ENCODE data around the gene CHCHD4.

CHCHD4 gene

DNA sequence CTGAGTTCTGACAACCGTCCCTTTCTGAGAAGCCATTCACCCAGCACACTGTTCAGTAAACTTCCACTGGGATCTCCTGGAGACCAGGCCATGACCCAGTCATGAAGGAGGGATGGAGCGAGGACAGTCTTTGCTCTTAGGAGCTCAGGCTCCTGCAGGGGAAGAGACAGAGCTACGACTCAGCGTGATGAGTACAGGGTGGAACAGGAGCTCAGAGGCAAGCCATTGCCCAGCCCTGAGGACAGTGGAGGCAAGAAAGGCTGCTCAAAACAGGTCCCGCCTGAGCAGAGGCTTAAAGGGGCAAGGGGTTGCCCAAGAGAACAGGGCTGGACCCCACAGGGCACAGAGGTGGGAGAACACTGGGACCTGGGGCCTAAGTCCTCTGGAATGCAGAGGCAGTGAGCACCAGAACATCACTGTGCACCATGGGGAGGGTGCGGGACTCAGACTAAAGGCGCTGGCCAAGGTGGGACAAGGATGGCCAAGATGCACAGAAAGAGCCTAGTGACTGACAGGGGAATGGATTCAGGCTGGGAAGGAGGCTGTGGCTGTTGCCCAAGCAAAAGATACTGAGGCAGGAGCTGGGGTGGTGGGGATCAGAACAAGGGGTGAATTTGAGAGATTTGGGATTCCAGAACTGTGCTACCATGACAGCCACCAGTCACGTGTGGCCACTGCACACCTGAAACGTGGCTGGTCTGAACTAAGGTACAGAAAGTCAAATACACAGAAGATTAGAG lies 26.0 kb upstream of the CHCHD4 start:
- TF ChIP-seq, protein P1, sequence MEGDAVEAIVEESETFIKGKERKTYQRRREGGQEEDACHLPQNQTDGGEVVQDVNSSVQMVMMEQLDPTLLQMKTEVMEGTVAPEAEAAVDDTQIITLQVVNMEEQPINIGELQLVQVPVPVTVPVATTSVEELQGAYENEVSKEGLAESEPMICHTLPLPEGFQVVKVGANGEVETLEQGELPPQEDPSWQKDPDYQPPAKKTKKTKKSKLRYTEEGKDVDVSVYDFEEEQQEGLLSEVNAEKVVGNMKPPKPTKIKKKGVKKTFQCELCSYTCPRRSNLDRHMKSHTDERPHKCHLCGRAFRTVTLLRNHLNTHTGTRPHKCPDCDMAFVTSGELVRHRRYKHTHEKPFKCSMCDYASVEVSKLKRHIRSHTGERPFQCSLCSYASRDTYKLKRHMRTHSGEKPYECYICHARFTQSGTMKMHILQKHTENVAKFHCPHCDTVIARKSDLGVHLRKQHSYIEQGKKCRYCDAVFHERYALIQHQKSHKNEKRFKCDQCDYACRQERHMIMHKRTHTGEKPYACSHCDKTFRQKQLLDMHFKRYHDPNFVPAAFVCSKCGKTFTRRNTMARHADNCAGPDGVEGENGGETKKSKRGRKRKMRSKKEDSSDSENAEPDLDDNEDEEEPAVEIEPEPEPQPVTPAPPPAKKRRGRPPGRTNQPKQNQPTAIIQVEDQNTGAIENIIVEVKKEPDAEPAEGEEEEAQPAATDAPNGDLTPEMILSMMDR (IDR thresholded peaks at IDR 0.05; ENCODE audit: low read depth, low read length): no peak
- H3K4me3 ChIP-seq (replicated peaks in 1 of 2; ENCODE audit: low read depth in 2 of 2, low read length in 2 of 2): no peak overlapping the region
- no peak for DNase-seq (ENCODE audit: low read depth in 2 of 2)

DNA sequence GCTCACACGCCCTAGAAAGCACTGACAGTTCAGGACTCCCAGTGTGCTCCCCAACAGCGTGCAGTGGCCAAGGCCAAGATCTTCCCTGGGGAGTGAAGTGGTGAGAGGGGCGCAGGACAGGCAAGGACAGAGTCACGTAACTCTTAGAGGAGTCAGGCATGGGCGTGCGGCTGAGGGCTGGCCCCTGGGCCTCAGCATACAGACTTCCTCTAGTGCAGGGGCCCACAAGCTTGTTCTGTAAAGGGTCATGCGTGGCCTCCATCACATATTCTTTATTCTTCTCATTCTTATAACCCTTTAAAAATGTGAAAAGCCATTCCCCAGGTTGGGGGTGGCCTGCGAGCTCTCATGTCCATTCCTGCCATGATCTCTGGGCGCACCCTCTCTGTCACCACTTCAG lies 25.4 kb upstream of the CHCHD4 start:
- H3K4me3 ChIP-seq (replicated peaks in 1 of 2; ENCODE audit: low read depth in 2 of 2, low read length in 2 of 2): no peak overlapping the region
- TF ChIP-seq, protein P1 (IDR thresholded peaks at IDR 0.05; ENCODE audit: low read depth, low read length): no peak
- DNase-seq (ENCODE audit: low read depth in 2 of 2): no peak

DNA sequence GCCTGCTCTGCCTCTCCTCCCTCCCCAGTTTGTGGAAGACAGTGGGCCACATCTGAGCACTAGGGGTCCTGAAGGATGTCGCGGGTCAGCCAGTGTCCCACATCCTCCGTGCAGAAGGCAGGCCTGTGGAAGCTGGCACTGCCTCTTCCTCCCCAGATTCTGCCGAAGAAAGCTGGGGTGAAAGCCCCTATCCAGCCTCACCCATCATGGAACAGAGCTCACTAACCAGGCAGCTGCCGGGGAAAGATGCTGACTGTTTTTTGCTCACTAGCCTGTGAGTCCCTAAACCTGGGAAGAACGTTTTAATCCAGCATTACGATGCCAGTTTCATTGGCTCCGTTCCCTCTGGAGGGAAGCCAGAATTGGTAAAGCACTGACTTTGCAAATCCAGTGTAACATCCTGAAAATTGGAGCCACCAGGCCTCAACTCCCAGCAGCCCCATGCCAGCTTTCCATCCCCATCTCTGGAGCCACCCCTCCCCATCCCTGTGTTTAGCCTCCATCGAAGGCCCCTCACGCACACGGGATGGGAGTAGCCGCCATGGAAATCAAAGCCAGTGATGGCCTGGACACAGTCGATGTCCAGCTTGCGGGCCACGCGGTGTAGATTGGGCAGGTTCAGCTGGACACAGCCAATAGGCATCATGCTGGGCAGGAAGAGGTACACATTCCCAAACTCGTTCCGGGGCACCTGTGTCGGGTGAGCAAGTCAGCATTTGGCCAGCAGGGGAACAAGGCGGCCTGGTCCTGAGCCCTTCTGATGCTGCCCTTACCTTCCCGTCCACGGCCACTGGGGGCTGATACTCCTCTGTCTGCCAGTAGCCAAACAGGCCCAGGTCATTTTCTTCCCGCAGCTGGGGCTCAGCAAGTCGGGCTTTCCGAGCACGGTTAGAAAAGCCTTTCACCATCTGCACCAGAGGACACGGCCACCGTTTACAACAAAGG lies 23.6 kb upstream of the CHCHD4 start:
- DNase-seq (ENCODE audit: low read depth in 2 of 2): no peak
- TF ChIP-seq, protein P1 (IDR thresholded peaks at IDR 0.05; ENCODE audit: low read depth, low read length): peak; percentile 2
- no peak overlapping the region for H3K4me3 ChIP-seq (replicated peaks in 1 of 2; ENCODE audit: low read depth in 2 of 2, low read length in 2 of 2)

DNA sequence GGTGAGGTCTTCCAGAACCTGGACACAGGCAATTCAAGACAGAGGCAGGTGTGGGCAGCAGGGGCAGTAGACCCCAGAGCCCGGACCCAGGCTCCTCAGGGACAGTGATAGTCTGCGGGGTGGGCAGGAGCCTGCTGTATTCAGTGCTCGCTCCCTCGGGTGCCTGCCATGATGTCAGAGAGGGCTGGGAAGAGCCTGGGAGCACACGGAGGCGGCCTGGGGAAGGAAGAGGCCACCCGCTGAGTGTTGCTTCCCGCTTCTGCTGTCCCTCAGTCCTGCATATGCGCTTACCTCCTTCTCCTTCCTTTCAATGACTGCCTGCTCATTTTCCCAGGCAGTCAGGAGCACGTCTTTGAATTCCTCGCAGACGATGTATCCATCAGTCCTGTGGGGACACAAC lies 22.9 kb upstream of the CHCHD4 start:
- DNase-seq (ENCODE audit: low read depth in 2 of 2): no peak
- TF ChIP-seq, protein P1 (IDR thresholded peaks at IDR 0.05; ENCODE audit: low read depth, low read length): no peak
- no peak overlapping the region for H3K4me3 ChIP-seq (replicated peaks in 1 of 2; ENCODE audit: low read depth in 2 of 2, low read length in 2 of 2)

DNA sequence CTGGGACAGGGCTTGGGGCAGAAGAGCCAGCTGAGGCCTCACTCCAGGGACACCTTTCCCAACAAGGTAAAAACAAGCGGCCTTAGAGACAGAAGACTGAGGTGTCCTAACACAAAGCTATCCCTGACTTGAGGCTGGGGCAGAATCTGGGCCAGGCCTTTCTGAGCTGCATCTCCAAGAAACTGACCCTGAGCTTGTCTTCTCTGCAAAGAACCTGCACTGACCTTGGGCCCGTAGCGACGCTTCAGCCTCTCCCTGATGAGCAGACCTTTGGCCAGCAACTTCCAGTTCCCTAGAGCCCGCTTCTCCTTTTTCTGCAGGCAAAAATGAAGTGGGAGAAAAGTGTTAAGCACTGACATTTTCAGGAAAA lies 22.4 kb upstream of the CHCHD4 start:
- no peak overlapping the region for H3K4me3 ChIP-seq (replicated peaks in 1 of 2; ENCODE audit: low read depth in 2 of 2, low read length in 2 of 2)
- TF ChIP-seq, protein P1 (IDR thresholded peaks at IDR 0.05; ENCODE audit: low read depth, low read length): no peak
- DNase-seq (ENCODE audit: low read depth in 2 of 2): no peak

DNA sequence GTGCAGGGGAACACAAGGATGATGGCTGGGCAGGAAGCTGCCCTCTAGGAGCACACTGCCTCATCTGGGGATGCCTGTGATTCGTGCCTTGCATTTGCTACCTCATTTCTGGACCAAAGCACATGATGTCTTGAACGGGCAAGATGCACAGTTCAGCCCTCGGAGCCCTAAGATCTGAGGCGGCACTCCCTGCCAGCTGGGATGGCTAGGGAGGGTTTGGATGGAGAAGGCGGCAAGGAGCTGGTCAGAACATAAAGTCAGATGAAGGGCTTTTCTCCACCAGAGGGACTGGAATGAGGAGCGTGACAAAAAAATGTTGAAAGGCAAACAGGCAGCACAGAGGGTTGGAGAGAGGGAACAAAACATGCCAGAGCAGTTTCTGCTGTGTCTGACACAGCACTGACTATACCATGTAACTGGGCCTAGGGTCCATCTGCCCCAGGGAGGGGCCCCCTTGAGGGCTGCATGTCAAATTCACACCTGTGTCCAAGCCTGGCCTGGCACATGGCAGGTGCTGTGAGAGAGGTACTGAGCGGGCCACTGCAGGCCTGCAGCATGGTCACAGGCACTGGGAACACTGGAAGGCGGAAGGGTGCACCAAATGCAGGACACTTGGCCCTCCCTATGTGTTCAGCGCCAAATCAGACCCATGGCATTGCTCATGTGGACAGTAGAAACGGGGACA lies 21.9 kb upstream of the CHCHD4 start:
- DNase-seq (ENCODE audit: low read depth in 2 of 2): no peak
- no peak overlapping the region for H3K4me3 ChIP-seq (replicated peaks in 1 of 2; ENCODE audit: low read depth in 2 of 2, low read length in 2 of 2)
- TF ChIP-seq, protein P1 (IDR thresholded peaks at IDR 0.05; ENCODE audit: low read depth, low read length): no peak
